HUES6 (cell line): Measurements from ENCODE around the gene SEPTIN2.
"Not testable (repeated sequence)": the region's sequence is repeated elsewhere in the genome, so short reads cannot be mapped to it uniquely, and the experiment has no call there.

Experiments
- H3K27ac ChIP-seq: 2 replicates; pipeline ENCODE4 v1.7.0; 2013; ENCODE audit warnings: low read depth, mild to moderate bottlenecking, low read length, inconsistent platforms
- H3K27me3 ChIP-seq: 2 replicates; pipeline ENCODE4 v1.6.1; 2013; ENCODE audit warnings: low read length; ENCODE audit not compliant: control insufficient read depth, insufficient read depth
- H3K36me3 ChIP-seq: 2 replicates; pipeline ENCODE4 v1.6.1; 2013; ENCODE audit warnings: low read length; ENCODE audit not compliant: control insufficient read depth, insufficient read depth
- H3K4me1 ChIP-seq: 2 replicates; pipeline ENCODE4 v1.6.1; 2013; ENCODE audit warnings: low read length; ENCODE audit not compliant: control insufficient read depth, insufficient read depth
- H3K4me3 ChIP-seq: 2 replicates; pipeline ENCODE4 v1.5.1; 2013; ENCODE audit warnings: low read depth, low read length
- H3K9ac ChIP-seq: one replicate; pipeline ENCODE4 v1.6.1; 2013; ENCODE audit warnings: mild to moderate bottlenecking, low read length
- H3K9me3 ChIP-seq: 2 replicates; pipeline ENCODE4 v1.6.1; 2013; ENCODE audit warnings: low read depth, low read length; ENCODE audit not compliant: control insufficient read depth, insufficient read depth

SEPTIN2 gene

DNA sequence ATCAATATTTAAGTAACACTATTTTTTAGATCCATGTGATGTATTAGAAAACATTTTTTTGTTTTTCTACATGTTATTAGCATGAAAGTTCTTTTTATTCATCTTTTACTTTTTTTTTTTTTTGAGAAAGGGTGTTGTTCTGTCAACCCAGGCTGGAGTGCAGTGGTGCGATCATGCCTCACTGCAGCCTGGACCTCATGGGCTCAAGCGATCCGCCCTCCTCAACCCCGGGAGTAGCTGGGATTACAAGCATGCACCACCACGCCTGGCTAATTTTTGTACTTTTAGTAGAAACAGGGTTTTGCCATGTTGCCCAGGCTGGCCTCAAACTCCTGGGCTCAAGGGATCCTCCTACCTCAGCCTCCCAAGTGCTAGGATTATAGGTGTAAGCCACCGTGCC lies 58.2 kb downstream of the SEPTIN2 start:
- H3K9ac ChIP-seq, H3K4me3 ChIP-seq, H3K4me1 ChIP-seq, H3K9me3 ChIP-seq, H3K27ac ChIP-seq, H3K27me3 ChIP-seq: not testable (repeated sequence)
- H3K36me3 ChIP-seq: peaks cover 31% of the 10 kb centered on the region

DNA sequence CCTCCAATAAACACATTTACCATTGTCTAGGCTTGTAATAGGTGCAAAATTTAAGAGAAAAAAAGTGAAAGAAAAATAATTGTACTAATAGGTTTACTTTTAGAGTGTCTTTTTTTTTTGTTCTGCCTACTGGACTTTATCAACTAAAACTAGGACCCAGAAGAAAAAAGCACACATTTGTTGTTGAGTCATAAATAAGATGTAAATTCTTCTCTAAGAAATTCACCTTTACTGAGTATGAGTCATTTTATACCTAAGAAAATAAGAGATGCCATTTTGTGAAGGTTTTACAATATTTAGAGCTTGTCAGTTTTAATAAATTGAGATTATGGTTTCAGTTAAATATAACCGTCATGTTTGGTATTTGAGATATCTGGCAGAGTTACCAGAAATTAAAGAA lies 59.6 kb downstream of the SEPTIN2 start:
- H3K36me3 ChIP-seq: peaks cover 31% of the 10 kb centered on the region
- H3K4me3 ChIP-seq: no peak overlapping the region
- H3K27me3 ChIP-seq: no peaks in the 10 kb centered on the region
- H3K9me3 ChIP-seq: no peaks in the 10 kb centered on the region
- H3K4me1 ChIP-seq: no peaks in the 10 kb centered on the region
- H3K9ac ChIP-seq: no peak overlapping the region
- H3K27ac ChIP-seq: no peak overlapping the region

DNA sequence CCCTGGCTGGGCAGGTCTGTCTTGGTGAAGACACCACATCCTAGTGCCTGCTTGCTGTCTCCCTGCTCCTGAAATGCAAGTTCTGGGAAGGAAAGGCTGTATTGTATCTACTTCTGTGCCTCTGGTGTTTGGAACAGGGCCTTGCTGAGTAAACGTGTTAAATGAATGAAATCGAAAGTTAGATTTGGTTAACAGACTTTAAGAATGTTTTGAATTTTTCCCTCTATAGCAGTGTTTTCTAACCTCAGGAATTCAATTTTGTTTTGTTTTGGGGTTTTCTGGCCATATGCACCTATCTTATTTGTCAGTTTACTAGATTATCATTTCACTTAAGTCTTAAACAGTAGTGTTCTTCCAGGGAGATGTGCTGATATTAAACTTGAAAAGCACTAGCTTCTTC lies 61.1 kb downstream of the SEPTIN2 start:
- Histone ChIP-seq H3K4me3 (no peak overlapping the region), H3K27ac (no peak overlapping the region), H3K9ac (no peak overlapping the region), H3K36me3 (peaks cover 31% of the 10 kb centered on the region), H3K4me1 (no peaks in the 10 kb centered on the region), H3K9me3 (no peaks in the 10 kb centered on the region), H3K27me3 (no peaks in the 10 kb centered on the region)

DNA sequence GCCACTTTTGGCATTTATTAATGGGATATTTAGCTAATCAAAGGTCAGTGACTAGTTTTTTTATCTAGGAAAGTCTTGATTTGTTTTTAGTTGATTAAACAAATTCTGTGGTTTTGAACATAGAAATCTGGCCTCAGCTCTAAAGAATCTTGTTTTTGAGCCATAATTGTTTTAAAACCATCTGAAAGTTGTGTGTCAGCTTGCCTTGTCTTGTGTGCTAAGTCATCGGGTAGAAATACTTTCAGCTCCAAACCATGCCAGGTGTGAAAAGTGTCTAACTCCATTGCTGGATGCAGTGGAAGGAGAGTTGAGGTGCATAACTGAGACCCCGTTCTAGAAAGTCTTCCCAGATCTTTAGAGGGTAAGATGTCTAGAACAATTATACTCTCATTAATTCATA lies 63.1 kb downstream of the SEPTIN2 start:
- Histone ChIP-seq H3K9me3 (no peaks in the 10 kb centered on the region), H3K4me1 (no peaks in the 10 kb centered on the region), H3K36me3 (peaks cover 33% of the 10 kb centered on the region), H3K27me3 (no peaks in the 10 kb centered on the region), H3K27ac (no peak overlapping the region), H3K4me3 (no peak overlapping the region), H3K9ac (no peak overlapping the region)

DNA sequence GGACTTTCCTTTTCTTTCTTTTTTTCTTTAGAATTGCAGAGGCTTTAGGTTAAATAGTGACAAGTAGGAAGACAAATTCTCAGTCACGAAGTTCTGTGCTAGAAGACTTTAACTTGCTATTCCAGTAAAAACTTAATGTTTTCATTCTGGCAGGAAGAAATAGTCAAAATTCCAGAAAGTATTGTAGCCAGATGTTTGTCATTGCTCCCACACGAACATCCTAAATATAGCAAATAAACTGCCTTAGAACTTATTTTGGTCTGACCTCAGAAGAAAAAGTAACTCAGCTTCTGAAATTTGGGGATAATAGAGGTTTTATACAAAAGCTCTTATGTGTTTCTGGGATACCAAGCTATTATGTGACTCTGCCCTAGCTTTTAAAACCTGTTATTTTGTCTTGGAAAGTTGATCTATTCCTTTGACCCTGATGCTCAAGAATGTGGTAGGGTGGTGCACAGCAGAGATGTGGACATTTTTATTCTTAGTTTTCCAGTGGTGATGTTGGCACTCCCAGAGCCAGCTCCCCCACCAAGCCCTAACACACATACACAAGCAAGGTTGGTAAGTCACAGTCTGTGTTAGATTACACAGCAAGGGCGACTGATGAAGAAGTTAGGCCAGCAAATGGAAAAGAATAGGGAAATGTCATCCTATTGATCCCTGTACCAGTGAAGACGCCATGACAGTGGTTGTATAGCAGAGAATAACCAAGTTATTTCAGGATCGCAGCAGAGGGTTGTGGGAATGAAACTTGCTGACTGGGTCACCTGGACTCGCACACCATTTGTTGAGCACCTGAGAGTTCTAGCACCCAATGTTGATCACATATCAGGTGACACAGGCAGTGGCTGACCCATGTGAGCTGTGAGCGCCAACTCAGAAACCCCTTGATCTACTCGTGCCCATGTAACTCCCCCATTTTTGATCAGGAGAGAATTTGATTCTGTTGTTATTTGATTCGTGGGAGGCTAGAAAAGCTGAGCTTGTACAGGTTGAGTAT lies 64.1 kb downstream of the SEPTIN2 start:
- Histone ChIP-seq H3K36me3 (peaks cover 28% of the 10 kb centered on the region), H3K9ac (no peak overlapping the region), H3K27ac (no peak overlapping the region), H3K27me3 (no peaks in the 10 kb centered on the region), H3K4me3 (no peak overlapping the region), H3K4me1 (no peaks in the 10 kb centered on the region), H3K9me3 (no peaks in the 10 kb centered on the region)

DNA sequence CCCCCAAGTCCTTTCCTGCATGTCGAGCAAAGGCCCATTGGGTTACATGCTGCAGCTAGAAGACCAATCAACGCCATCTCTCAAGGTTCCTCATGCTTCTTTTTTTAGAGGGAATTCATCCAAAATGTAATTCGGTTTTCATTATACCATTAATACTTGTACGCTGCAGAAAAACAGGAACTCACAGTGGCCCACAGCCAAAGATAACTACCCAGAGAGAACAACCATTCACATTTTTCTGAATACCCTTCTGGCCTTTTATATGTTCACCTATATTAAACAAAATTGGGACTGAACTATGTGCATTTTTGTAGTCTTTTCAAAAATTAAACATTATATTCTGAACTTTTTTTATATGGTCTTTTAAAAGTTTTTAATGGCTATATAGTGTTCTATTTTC lies 66.1 kb downstream of the SEPTIN2 start:
- H3K27ac ChIP-seq: no peak overlapping the region
- no peak overlapping the region for H3K4me3 ChIP-seq
- no peaks in the 10 kb centered on the region for H3K9me3 ChIP-seq
- H3K4me1 ChIP-seq: no peaks in the 10 kb centered on the region
- no peak overlapping the region for H3K9ac ChIP-seq
- H3K27me3 ChIP-seq: no peaks in the 10 kb centered on the region
- H3K36me3 ChIP-seq: peaks cover 9% of the 10 kb centered on the region; the same call in 1 of the 2 replicates

DNA sequence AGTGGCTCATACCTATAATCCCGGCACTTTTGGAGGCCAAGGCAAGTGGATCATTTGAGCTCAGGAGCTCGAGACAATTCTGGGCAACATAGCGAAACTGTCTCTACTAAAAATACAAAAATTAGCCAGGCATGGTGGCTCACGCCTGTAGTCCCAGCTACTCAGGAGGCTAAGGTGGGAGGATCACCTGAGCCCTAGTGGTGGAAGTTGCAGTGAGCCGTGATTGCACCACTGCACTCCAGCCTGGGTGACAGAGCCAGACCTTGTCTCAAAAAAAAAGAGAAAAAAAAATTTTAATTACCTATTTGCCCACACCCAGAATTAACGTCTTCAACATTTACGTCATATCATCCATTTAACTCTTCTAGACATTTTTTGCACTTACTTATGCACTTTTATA lies 69.7 kb downstream of the SEPTIN2 start:
- not testable (repeated sequence) for H3K4me1 ChIP-seq, H3K9ac ChIP-seq, H3K36me3 ChIP-seq, H3K27me3 ChIP-seq, H3K4me3 ChIP-seq, H3K9me3 ChIP-seq, H3K27ac ChIP-seq

DNA sequence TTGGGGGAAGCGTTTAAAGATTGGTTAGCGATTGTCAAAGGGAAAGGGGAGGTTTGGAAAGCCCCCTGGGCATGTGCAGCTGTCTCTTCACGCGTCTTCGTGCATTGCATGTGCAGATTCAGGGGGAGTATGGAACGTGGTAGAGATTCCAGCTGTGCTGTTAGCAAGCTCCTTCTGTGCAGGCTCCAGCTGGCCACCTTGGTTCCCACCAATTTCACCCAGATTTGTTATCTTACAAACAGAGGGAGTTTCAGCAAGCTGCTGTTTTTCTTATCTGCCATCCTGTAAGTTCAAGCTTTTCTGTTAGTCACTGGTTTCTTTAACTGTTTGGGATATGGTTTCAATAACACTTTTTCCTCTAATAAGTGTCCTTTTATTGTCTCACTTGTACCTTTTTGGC lies 70.8 kb downstream of the SEPTIN2 start:
- Histone ChIP-seq H3K36me3 (peaks cover 9% of the 10 kb centered on the region), H3K27me3 (no peaks in the 10 kb centered on the region), H3K4me1 (no peaks in the 10 kb centered on the region), H3K9me3 (no peaks in the 10 kb centered on the region), H3K4me3 (no peak overlapping the region), H3K9ac (no peak overlapping the region), H3K27ac (no peak overlapping the region)

DNA sequence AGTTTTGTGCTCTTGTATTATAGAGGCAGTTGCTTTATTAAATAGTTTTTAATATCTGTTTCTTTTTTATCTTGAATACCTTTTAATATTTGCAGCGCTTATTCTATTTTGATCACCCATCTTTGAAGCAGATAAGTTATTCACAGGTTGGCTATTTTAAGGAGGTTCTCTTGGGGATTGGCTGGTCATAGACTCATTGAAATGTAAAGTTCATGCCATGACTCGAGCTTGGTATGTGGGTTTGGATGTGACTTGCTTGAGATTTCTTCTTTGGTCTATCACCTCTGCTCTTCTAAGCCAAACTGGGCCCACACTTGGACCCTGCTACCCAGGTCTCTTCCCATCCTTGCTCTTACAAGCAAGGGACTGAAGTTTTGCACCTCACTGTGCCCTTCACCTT lies 74.0 kb downstream of the SEPTIN2 start:
- no peak overlapping the region for H3K9ac ChIP-seq
- no peaks in the 10 kb centered on the region for H3K27me3 ChIP-seq
- H3K27ac ChIP-seq: no peak overlapping the region
- no peaks in the 10 kb centered on the region; the same call in none of the 2 replicates for H3K36me3 ChIP-seq
- no peak overlapping the region for H3K4me3 ChIP-seq
- no peaks in the 10 kb centered on the region for H3K9me3 ChIP-seq
- H3K4me1 ChIP-seq: no peaks in the 10 kb centered on the region

DNA sequence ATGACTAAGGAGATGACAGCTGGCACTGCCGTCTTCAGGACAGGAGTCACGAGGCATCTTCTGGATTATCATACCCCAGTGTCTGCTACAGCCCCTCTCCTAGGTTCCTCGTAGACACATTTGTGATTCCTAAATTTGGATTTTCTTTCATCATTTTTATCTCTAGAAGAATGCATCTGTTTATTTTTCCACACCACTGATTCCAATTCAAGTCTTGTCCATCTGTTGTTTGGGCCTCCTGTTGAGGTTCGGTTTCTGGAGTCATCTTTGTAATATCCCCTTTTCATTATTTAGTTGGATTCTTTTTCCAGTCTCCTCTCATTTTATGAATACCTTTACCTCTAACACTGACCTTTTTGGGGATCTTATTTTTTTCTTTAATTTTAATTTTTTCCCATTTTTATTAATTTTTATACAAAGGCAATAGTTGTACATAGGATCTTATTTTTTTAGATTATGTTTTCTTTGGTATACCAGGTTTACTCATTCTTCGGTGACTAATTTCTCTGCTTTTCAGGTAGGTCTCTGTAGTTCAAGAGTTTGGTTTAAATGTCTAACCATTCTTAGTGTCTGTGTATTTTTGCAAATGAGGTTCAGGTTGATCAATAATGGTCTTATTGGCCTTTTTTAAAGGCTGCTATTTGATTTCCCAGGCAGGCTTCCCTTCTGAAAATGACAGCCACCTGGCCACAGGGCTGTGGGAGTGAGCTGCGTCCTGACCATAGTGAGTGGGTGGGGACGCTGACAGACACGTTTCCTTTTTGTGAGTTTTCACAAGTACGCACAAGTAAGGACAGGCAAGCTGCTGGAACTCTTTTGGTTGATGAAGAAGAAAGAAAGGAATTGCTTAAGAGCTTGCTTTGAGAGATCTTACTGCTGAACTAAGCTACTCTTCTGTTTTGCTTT lies 74.8 kb downstream of the SEPTIN2 start:
- no peaks in the 10 kb centered on the region for H3K9me3 ChIP-seq
- H3K27me3 ChIP-seq: no peaks in the 10 kb centered on the region
- H3K36me3 ChIP-seq: no peaks in the 10 kb centered on the region; the same call in none of the 2 replicates
- no peak overlapping the region for H3K4me3 ChIP-seq
- H3K27ac ChIP-seq: no peak overlapping the region
- no peaks in the 10 kb centered on the region for H3K4me1 ChIP-seq
- no peak overlapping the region for H3K9ac ChIP-seq
